MCF 10A (cell line): ENCODE results near the gene TMEM9. TPM values are rescaled to one million over a fixed set of nuclear protein-coding genes. Genes with fewer than 3 reads are reported as not detected.

ENCODE experiments used
- BruUV-seq: library from RNA; stranded (reverse); fragments of 400-500 nt; replicated peaks from 2 replicates; lab custom pipeline; 2021; lab: Mats Ljungman, UMichigan
- CTCF ChIA-PET: fragments of 300-600 bp; sonication (Branson Sonifier 250); formaldehyde crosslinking; extraction: SDS; loops from one replicate; lab custom pipeline; 2021; ENCODE audit warnings: antibody characterized with exemption, inconsistent platforms; lab: Yijun Ruan, JAX
- POLR2A ChIA-PET: fragments of 300-600, 350-650 bp; sonication (Branson Sonifier 250); formaldehyde crosslinking; extraction: SDS; loops from one replicate; lab custom pipeline; 2020; ENCODE audit warnings: antibody characterized with exemption, inconsistent platforms; lab: Yijun Ruan, JAX
- DNase-seq: peaks from one replicate; pipeline ENCODE4 v3.0.0-alpha.2; 2018; ENCODE audit not compliant: unreplicated experiment
- H3K27ac Mint-ChIP-seq: one replicate; pipeline ENCODE4 v1.8.0; 2022; ENCODE audit warnings: mild to moderate bottlenecking, low read depth, mixed read lengths; ENCODE audit not compliant: unreplicated experiment
- H3K27me3 Mint-ChIP-seq: one replicate; pipeline ENCODE4 v1.8.0; 2022; ENCODE audit warnings: mixed read lengths; ENCODE audit not compliant: insufficient read depth, unreplicated experiment
- H3K36me3 Mint-ChIP-seq: one replicate; pipeline ENCODE4 v1.8.0; 2022; ENCODE audit warnings: mild to moderate bottlenecking, moderate library complexity, mixed read lengths; ENCODE audit not compliant: insufficient read depth, unreplicated experiment
- H3K4me1 Mint-ChIP-seq: one replicate; pipeline ENCODE4 v1.8.0; 2022; ENCODE audit warnings: mixed read lengths; ENCODE audit not compliant: insufficient read depth, unreplicated experiment
- H3K4me3 Mint-ChIP-seq: one replicate; pipeline ENCODE4 v1.8.0; 2022; ENCODE audit warnings: mild to moderate bottlenecking, moderate library complexity, mixed read lengths; ENCODE audit not compliant: unreplicated experiment
- H3K9me3 Mint-ChIP-seq: one replicate; pipeline ENCODE4 v1.8.0; 2022; ENCODE audit warnings: mixed read lengths; ENCODE audit not compliant: unreplicated experiment
- intact Hi-C: fragments of 100-400 bp; cut with micrococcal nuclease; formaldehyde crosslinking; loops from 2 replicates; pipeline ENCODE4 v1.14.1; 2022
- total RNA-seq: library from RNA; stranded (reverse); gene quantifications from 2 replicates; pipeline ENCODE4 v1.2.3, GENCODE V29; 2022
- TF ChIP-seq, protein P1 (sequence below): fragments of 200-600 bp; IDR thresholded peaks from one replicate; pipeline ENCODE4 v1.8.0; 2022; ENCODE audit warnings: antibody characterized with exemption, mild to moderate bottlenecking; ENCODE audit not compliant: unreplicated experiment

TMEM9 gene
- total RNA-seq, 1 experiment from 2014 or later: 67.2 TPM

DNA sequence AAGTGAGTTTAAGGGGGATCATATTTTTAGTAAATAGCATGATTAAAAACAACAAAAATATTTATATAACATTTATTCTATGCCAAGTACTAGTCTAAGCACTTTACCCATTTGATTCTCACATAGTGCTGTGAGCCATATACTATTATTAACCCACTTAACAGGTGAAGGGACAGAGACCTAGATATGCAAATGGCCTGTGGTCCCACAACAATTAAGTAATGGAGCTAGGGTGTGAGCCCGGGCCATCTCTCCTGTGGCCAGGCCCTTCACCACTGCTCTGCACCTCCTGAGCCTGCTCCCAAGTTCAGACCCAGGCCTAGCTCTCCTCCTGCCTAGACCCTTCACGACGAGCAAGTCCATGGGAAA is 27.8 kb downstream of the TMEM9 start:
- Mint-ChIP-seq H3K27ac (no peak overlapping the region), H3K4me3 (no peak overlapping the region), H3K36me3 (peaks cover 16% of the 10 kb centered on the region), H3K27me3 (peaks cover 13% of the 10 kb centered on the region), H3K4me1 (peaks cover 10% of the 10 kb centered on the region), H3K9me3 (no peaks in the 10 kb centered on the region)
- TF ChIP-seq, protein P1, sequence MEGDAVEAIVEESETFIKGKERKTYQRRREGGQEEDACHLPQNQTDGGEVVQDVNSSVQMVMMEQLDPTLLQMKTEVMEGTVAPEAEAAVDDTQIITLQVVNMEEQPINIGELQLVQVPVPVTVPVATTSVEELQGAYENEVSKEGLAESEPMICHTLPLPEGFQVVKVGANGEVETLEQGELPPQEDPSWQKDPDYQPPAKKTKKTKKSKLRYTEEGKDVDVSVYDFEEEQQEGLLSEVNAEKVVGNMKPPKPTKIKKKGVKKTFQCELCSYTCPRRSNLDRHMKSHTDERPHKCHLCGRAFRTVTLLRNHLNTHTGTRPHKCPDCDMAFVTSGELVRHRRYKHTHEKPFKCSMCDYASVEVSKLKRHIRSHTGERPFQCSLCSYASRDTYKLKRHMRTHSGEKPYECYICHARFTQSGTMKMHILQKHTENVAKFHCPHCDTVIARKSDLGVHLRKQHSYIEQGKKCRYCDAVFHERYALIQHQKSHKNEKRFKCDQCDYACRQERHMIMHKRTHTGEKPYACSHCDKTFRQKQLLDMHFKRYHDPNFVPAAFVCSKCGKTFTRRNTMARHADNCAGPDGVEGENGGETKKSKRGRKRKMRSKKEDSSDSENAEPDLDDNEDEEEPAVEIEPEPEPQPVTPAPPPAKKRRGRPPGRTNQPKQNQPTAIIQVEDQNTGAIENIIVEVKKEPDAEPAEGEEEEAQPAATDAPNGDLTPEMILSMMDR: no peak
- ChIA-PET POLR2A (interaction anchor here (1.0 to 1.5 kb wide), 3 partner anchors 11 to 28 kb away, joined by 3 to 5 read pairs (median 3); partner anchors contain the start of gene TMEM9), CTCF (interaction anchor here (0.6 to 3.4 kb wide), 7 partner anchors 13 to 397 kb away, joined by 3 to 24 read pairs (median 4); no protein-coding TSS in a partner anchor)
- no TSS peak for BruUV-seq
- no peak for DNase-seq
- intact Hi-C loops: no loop called here

DNA sequence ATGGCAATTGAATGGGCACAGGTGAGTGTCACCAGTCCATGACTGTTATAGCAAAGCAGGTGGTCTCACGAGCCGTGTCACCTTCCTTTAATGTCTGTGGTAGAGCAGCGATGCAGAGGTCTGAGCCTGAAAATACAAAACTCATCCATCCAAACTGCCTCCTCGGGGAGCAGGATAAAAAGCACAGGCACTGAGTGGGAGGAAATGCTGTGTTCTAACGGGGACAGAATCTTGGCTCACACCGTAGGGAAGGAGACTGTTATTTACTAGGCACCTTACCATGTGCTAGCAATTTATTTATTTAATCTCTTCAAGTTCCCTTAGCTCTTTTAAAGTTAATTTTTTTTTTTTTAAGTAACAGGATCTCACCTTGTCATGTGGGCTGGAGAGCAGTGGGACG is 28.5 kb downstream of the TMEM9 start:
- peaks cover 13% of the 10 kb centered on the region for H3K27me3 Mint-ChIP-seq
- ChIA-PET CTCF (interaction anchor here (0.5 to 3.4 kb wide), 9 partner anchors 12 to 667 kb away, joined by 3 to 24 read pairs (median 3); no protein-coding TSS in a partner anchor), POLR2A (interaction anchor here (1.0 to 1.5 kb wide), 3 partner anchors 12 to 29 kb away, joined by 3 to 5 read pairs (median 3); partner anchors contain the start of gene TMEM9)
- H3K4me3 Mint-ChIP-seq: no peak overlapping the region
- H3K36me3 Mint-ChIP-seq: peaks cover 10% of the 10 kb centered on the region
- H3K9me3 Mint-ChIP-seq: no peaks in the 10 kb centered on the region
- no peak for DNase-seq
- intact Hi-C loops: no loop called here
- BruUV-seq: no TSS peak
- H3K27ac Mint-ChIP-seq: no peak overlapping the region
- TF ChIP-seq, protein P1: no peak
- H3K4me1 Mint-ChIP-seq: peaks cover 10% of the 10 kb centered on the region

DNA sequence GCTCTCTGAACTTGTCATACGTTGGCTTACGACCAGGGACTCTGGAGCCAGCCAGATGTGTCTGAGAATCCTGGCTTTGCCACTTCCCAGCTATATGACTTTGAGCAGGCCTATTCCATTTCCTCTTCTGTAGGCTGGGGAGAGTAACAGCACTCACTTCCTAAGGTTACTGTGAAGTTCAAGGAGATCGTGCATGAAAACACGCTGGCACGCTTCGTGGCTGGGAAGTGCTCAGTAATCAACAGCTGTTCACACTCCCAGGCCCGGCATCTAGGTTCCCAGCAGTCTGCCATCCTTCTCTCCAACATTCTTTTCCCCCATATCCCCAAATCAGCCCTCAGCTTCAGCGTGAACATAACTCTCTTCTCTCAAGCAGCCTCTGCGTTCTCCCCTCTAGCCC is 29.3 kb downstream of the TMEM9 start:
- Mint-ChIP-seq H3K9me3 (no peaks in the 10 kb centered on the region), H3K27me3 (peaks cover 13% of the 10 kb centered on the region), H3K27ac (no peak overlapping the region), H3K4me3 (no peak overlapping the region), H3K36me3 (peaks cover 10% of the 10 kb centered on the region), H3K4me1 (peaks cover 10% of the 10 kb centered on the region)
- POLR2A ChIA-PET: interaction anchor here (1.1 to 1.5 kb wide), 2 partner anchors 11 to 29 kb away, joined by 3 to 5 read pairs; partner anchors contain the start of gene TMEM9
- no peak for DNase-seq
- no TSS peak for BruUV-seq
- CTCF ChIA-PET: interaction anchor here (0.6 to 3.4 kb wide), 6 partner anchors 11 to 152 kb away, joined by 3 to 24 read pairs (median 5); no protein-coding TSS in a partner anchor
- TF ChIP-seq, protein P1: no peak
- intact Hi-C loops: no loop called here

DNA sequence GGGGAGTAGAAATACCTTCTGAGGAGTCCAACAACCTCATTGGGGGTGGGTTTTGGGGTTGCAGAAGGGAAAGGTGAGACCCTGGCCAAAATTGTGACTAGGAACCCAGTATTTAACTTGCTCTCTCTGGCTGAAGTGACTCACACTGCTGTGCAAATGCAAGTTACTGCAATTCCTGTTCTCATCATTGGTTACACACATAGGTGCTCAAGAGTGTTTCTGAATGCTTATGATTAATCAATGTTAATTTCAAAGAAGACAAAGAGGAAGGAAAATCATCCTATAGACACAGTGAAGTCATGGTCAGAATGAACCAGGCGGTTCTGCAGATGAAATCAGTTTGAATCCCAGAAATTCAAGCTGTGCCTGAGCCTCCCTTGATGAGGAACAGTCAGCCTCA is 30.4 kb downstream of the TMEM9 start:
- ChIA-PET CTCF (interaction anchor here (0.7 to 3.4 kb wide), 3 partner anchors 10 to 422 kb away, joined by 3 to 24 read pairs (median 7); no protein-coding TSS in a partner anchor), POLR2A (interaction anchor here (0.9 to 1.1 kb wide), 2 partner anchors 12 to 229 kb away, joined by 3 read pairs; partner anchors contain the start of gene INAVA)
- intact Hi-C loops: no loop called here

More for the DNA sequence above, 30.4 kb downstream of the TMEM9 start:
- Mint-ChIP-seq H3K36me3 (peaks cover 10% of the 10 kb centered on the region), H3K27me3 (peaks cover 13% of the 10 kb centered on the region), H3K4me1 (peaks cover 10% of the 10 kb centered on the region), H3K9me3 (no peaks in the 10 kb centered on the region), H3K4me3 (no peak overlapping the region), H3K27ac (no peak overlapping the region)
- no TSS peak for BruUV-seq
- peak; percentile 30 for DNase-seq
- TF ChIP-seq, protein P1: no peak
